Fibroblast of gingiva (primary cell): ENCODE results near the gene APH1B.
A peak's percentile ranks its signal among the peaks of the same experiment; 100 is the strongest.

Source experiments
- DNase-seq: peaks from one replicate; pipeline ENCODE4 v3.0.0-alpha.2; 2011; ENCODE audit warnings: low read depth

APH1B gene

GRCh38 chr15:63252292-63252691 lies 25.1 kb upstream of the APH1B start:
- DNase-seq = no peak

DNA sequence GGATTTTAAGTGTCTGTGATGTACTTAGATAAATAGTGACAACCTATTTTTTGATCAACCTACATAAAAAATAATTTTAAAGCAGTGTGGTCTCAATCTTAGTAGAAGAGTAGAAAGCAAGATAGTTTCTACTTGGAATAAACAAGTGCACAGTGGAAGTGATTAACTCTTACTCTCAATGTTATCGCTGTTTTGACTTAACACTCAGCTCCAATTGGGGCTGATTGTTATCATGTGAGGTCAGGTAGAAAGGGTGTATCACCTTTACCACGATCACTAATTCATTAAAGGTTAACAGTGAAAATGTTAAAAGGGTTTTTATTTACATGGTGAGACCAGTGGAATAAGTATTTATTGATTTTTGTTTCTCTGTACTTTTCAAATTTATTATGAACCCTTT lies 22.4 kb upstream of the APH1B start:
- DNase-seq = no peak

DNA sequence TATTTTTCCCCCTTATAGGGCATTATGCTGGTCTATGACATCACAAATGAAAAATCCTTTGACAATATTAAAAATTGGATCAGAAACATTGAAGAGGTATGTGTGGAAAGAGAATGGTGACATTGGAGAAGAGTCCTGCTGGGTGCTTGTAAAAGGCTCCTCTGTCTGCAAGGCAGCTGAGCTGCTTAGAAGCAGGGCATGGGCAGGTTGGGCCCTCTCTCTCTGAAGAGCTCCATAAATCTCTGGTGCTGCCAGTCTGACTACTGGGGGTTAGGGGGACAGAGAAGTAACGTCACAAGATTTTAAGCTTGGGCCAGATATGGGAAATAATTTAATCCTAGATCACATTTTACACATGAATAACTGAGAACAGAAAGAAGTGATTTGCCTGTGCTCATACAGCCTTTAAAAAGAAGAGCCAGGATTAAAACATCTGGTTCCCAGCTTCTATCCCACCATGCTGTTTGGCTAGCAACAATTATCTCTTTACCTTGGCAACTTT lies 21.9 kb upstream of the APH1B start:
- no peak for DNase-seq

GRCh38 chr15:63256433-63257274 lies 20.8 kb upstream of the APH1B start:
- DNase-seq = peak; percentile 49

DNA sequence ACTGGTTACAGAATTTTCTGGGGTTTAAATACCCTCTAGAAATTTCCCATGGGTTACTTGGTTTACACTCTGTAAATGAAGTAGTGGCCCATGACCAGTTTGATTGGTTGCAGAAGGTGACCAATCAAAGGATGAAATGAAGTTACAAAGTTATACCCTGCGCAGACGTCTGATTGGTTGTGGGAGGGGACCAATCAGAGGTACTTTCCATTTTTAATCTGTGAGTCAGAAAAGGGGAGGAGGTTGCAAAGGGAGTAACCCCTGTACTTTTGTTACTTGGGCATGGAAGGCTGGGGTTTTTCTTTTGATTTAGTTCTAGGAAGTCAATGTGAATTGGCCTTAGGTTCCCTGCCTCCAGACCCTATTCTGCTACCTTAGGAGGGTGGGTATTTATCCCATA lies 18.7 kb upstream of the APH1B start:
- DNase-seq = no peak

GRCh38 chr15:63260791-63261190 lies 16.6 kb upstream of the APH1B start:
- no peak for DNase-seq

GRCh38 chr15:63261311-63261710 lies 16.1 kb upstream of the APH1B start:
- no peak for DNase-seq

DNA sequence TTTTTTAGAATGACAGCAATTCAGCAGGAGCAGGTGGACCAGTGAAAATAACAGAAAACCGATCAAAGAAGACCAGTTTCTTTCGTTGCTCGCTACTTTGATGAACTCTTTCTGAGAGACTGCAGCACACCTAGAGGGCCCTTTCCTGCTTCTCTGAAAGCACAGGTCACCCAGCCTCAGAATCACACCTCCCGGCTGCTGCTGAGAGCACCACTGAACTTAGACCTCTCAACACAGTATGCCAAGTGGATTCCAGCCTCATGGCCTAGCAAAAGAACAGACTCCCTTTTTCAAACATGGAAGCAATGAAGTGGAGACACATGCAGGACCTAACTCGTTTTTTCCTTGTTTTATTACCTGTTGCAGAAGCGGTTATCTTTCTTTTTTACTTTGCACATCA lies 13.9 kb upstream of the APH1B start:
- no peak for DNase-seq

DNA sequence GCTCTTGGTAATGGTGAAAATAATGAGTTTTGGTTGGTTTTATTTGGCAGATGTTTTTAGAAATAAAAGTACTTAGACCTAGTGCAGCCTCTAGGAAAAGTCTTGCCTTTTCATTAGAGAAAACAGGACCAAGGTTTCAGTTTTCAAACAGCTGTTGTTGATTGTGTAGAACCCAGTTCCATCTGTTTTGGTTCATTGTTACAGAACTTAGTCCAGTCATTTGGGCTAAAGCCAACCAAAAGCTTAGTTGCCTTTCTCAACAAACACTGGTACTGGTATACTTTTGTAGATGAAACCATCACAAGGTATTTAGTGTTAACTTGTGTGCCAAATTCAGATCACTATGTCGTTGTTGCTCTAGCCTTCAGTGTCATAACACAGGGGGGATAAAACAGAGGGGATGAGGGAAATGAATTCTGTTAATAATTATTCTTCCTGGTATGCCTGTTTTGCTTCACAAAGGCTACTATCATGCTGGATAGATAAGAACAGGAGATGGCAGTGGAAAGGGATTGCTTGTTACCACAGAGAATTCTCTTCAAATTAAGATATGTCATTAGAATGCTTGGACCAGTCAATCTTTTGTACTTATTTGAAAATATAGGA lies 12.6 kb upstream of the APH1B start:
- peak; percentile 85 for DNase-seq

- DNase-seq = no peak
Observed at GRCh38 chr15:63274427-63274826, 3.0 kb upstream of the APH1B start.

GRCh38 chr15:63276342-63277037 lies 915 bp upstream of the APH1B start:
- no peak for DNase-seq

- no peak for DNase-seq
Observed at GRCh38 chr15:63277893-63278456, 570 bp downstream of the APH1B start.

DNA sequence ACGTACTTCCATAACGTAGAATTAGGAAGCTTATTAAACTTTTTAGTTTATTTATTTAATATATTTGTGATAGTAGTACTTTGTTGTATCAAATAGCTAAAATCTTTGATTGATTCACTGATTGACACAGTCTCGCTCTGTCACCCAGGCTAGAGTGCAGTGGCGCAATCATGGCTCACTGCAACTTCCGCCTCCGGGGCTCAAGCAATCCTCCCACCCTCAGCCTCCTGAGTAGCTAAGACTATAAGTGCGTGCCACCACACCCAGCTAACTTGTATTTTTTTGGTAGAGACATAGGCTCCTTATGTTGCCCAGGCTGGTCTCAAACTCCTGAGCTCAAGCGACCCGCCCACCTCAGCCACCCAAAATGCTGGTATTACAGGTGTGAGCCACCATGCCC lies 5.7 kb downstream of the APH1B start:
- DNase-seq = no peak

DNA sequence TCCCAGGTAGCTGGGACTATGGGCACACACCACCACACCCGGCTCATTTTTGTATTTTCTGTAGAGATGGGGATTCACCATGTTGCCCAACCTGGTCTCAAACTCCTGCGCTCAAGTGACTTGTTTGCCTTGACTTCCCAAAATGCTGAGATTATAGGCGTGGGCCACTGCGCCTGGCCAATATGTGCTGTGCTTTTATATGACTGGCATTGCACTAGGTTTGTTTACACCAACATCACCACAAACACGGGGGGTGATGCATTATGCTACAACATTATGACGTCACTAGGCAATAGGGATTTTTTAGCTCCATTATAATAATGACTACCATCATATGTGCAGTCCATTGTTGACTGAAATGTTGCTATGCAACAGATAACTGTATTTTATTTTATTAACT lies 6.9 kb downstream of the APH1B start:
- DNase-seq = no peak

DNA sequence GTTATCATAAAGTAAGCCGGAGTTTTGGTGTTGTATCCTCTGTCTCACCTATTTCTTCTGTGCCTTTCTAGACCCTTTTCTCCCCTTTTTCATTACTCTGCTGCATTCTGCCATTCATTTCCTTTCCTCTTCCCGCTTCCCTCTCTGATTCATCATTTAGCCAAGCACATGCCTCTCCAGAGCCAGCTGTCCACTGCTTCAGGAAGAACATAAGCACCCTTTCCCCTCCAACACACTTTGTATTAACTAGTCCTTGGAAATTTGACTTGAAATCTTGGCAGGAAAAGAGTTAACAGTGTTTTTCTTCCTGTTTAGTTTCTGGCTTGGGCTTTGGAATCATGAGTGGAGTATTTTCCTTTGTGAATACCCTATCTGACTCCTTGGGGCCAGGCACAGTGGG lies 9.7 kb downstream of the APH1B start:
- no peak for DNase-seq

- DNase-seq = no peak
Observed at GRCh38 chr15:63288342-63288741, 10.9 kb downstream of the APH1B start.

GRCh38 chr15:63288778-63289378 lies 11.5 kb downstream of the APH1B start:
- DNase-seq = peak; percentile 48

DNA sequence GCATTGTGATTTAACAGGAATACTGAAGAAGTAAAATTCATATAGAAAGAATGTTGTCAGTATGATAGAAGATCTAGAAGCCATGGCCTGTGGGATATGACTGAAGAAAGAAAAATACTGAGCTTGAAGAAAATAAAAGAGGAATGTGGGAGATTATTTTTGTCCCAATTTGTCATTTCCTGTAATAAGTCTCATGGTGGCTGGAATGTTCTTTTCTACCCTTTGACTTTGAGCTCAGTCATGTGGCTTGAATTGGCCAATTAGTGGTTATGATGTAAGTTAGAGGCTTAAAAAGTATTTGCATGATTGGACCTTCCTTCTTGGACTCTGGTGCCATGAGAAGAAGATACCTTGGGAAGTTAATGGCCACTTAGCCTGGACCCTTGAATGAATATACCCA lies 14.1 kb downstream of the APH1B start:
- DNase-seq = peak; percentile 79

GRCh38 chr15:63292241-63292640 lies 14.8 kb downstream of the APH1B start:
- DNase-seq = no peak

GRCh38 chr15:63292771-63293170 lies 15.4 kb downstream of the APH1B start:
- DNase-seq = peak; percentile 47

GRCh38 chr15:63294359-63294758 lies 17.0 kb downstream of the APH1B start:
- no peak for DNase-seq

DNA sequence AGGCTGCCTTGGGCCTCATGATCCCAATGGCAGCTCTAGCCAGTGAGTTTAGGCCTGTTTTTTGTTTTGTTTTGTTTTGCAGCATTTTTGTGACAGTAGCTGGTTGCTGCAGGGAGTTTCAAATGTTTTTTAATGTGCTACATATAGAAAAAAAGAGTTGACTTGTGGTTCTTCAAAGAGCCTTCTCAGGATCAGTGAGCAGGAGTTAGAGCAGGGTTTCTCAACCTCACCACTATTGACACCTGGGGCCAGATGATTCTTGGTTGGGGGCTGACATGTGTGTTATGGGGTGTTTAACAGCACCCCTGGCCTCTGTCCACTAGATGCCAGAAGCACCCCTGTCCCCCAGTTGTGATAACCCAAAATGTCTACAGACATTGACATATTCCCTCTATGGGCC lies 17.9 kb downstream of the APH1B start:
- no peak for DNase-seq
